Spleen (tissue), 11 donors: ENCODE results near the gene RAB33B. TPM values are rescaled to one million over a fixed set of nuclear protein-coding genes. Genes with fewer than 3 reads are reported as not detected.

Experiments
- DNase-seq: peaks from one replicate; pipeline ENCODE4 v3.0.0-alpha.2; 2020
- H3K27ac ChIP-seq, 8 donors: fragments of 200-600 bp; sonication (generic) in 7 of 8; 1 replicate in 4 of 8; 2 replicates in 4 of 8; pipeline versions ENCODE4 v1.5.0 to v1.8.0; 2016 to 2021; ENCODE audit warnings: inconsistent platforms in 4 of 8, mild to moderate bottlenecking in 4 of 8, moderate library complexity in 1 of 8
- H3K27me3 ChIP-seq, 7 donors: fragments of 200-600 bp; sonication (generic) in 6 of 7; replicated peaks in 1 of 7; 1 replicate in 4 of 7; 2 replicates in 3 of 7; pipeline versions ENCODE4 v1.5.0 to v1.8.0; 2016 to 2021; ENCODE audit warnings: inconsistent platforms in 3 of 7, mild to moderate bottlenecking in 1 of 7
- H3K36me3 ChIP-seq, 6 donors: fragments of 200-600 bp; sonication (generic) in 5 of 6; 1 replicate in 4 of 6; 2 replicates in 2 of 6; pipeline versions ENCODE4 v1.5.0 to v1.8.0; 2016 to 2021; ENCODE audit warnings: inconsistent platforms in 2 of 6
- H3K4me1 ChIP-seq, 6 donors: fragments of 200-600 bp; sonication (generic) in 5 of 6; 1 replicate in 3 of 6; 2 replicates in 3 of 6; pipeline versions ENCODE4 v1.5.0 to v1.8.0; 2016 to 2021; ENCODE audit warnings: inconsistent platforms in 3 of 6
- H3K4me3 ChIP-seq, 8 donors: fragments of 200-600 bp; sonication (generic) in 7 of 8; 1 replicate in 4 of 8; 2 replicates in 4 of 8; pipeline versions ENCODE4 v1.5.0 to v1.8.0; 2016 to 2021; ENCODE audit warnings: inconsistent platforms in 4 of 8, mild to moderate bottlenecking in 4 of 8, moderate library complexity in 2 of 8
- H3K9me3 ChIP-seq, 8 donors: fragments of 200-600 bp; sonication (generic) in 7 of 8; 1 replicate in 4 of 8; 2 replicates in 4 of 8; pipeline versions ENCODE4 v1.5.0 to v1.8.0; 2016 to 2021; ENCODE audit warnings: inconsistent platforms in 4 of 8
- POLR2A ChIP-seq, 3 donors: fragments of 450-650 bp; IDR thresholded peaks; one replicate each; pipeline ENCODE4 v1.5.1; 2017; ENCODE audit warnings: antibody characterized with exemption in 3 of 3, mild to moderate bottlenecking in 1 of 3
- POLR2AphosphoS5 ChIP-seq, 3 donors: sonication (generic); formaldehyde crosslinking; IDR thresholded peaks; one replicate each; pipeline ENCODE4 v1.5.1; 2017; ENCODE audit warnings: antibody characterized with exemption in 3 of 3
- WGBS, 5 donors: extraction: QIAGEN DNeasy Blood & Tissue Kit in 3 of 5; methylation state at CpG; one replicate each; pipeline versions ENCODE4 v1.1.5 to v1.1.7; 2013 to 2018; 5-methylcytosine and 5-hydroxymethylcytosine counted together
- intact Hi-C: fragments of 100-400 bp; cut with DNase I; formaldehyde crosslinking; loops from one replicate; pipeline ENCODE4 v1.15.0; 2023; ENCODE audit warnings: low total_unique reads
- polyA plus RNA-seq, 3 donors: library from polyadenylated mRNA; stranded (reverse); fragments of 200-250 nt; gene quantifications; one replicate each; pipeline ENCODE4 v1.2.1, GENCODE V29; 2013
- total RNA-seq, 7 donors: library from RNA; depleted of rRNA in 3 of 7; stranded (reverse); fragments of >200 nt in 3 of 7; fragmentation: NEBNext Ultra II Directional in 4 of 7; extraction: Animal tissue kit (Norgen Biotek cat#: 25700) in 4 of 7; gene quantifications; one replicate each; pipeline versions ENCODE4 v1.1.0 to v1.2.1, GENCODE V29; 2016 to 2021
- TF ChIP-seq, protein P1 (sequence below), 11 experiments: fragments of 200-600 bp in 7 of 11; fragments of 450-650 bp in 4 of 11; sonication (generic) in 4 of 11; IDR thresholded peaks in 8 of 11; conservative IDR thresholded peaks in 3 of 11; 1 replicate in 7 of 11; 2 replicates in 4 of 11; pipeline versions ENCODE4 v1.4.0 to v1.8.0; 2016 to 2021; ENCODE audit warnings: antibody characterized with exemption in 11 of 11, inconsistent platforms in 4 of 11, mild to moderate bottlenecking in 1 of 11
- donor health status: healthy with polysubstance abuse.
- donor health status: DM: no; HTN: no; CAD: no; lungs with moderate emphysema.
- donor health status: DM: no; HTN: no; CAD: no.
- donor health status: Bipolar disorder and iron deficiency.
- donor health status: healthy.
- donor health status: DM: no; HTN: no; CAD: no.
- donor health status: DM: yes; HTN: yes; CAD: no.

RAB33B gene
- total and polyA plus RNA-seq, 10 donors = 3.3 to 12.4 (median 9.0) TPM

DNA sequence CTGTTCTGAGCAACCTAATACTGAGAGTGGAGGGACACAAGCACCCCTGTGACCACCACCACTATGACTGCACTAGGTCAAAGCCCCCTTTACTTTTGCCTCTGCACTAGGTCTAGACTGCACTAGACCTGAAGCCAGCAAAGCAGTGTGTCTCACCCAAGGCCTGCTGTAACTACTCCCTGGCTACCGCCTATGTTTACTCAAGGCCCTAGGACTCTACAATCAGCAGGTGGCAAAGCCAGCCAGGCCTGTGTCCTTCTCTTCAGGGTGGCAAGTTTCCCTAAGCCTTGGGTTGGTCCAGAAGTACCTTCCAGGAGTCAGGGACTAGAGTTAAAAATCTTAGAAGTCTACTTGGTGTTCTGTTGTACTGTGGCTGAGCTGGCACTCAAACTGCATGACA is 15.9 kb downstream of the RAB33B start:
- Histone ChIP-seq H3K9me3 (peaks cover 0 to 34% (median 24%) of the 10 kb centered on the region in 8 donors), H3K36me3 (peaks cover 0 to 36% (median 17%) of the 10 kb centered on the region in 6 donors), H3K27ac (no peak overlapping the region), H3K4me3 (no peak overlapping the region), H3K4me1 (peaks cover 0 to 21% (median 7%) of the 10 kb centered on the region in 6 donors), H3K27me3 (no peaks in the 10 kb centered on the region)
- WGBS, 5 donors = 90 to 100% (median 100%) methylated on average over 1 of the region's 1 CpG
- intact Hi-C loops = no loop called here
- no peak for DNase-seq
- no peak for TF ChIP-seq POLR2A (IDR thresholded peaks at IDR 0.05)
- TF ChIP-seq POLR2AphosphoS5 (IDR thresholded peaks at IDR 0.05) = no peak

DNA sequence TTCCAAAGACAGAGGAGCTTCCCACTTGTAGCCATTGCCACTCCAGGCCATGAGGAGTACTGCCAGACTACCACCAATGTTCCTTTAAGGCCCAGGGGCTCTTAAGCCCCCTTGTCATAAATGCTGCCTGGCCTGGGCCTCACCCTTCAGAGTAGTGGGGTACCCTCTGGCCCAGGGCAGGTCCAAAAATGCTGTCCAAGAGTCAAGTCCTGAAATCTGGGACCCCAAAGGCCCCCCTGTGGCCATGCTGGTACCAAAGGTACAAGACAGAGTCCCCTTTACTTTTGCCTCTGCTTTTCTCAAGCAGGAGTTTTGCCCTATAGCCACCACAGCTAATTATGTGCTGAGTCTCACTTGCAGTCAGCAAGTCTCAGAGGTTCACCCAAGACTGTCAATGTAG is 16.4 kb downstream of the RAB33B start:
- TF ChIP-seq, protein P1, sequence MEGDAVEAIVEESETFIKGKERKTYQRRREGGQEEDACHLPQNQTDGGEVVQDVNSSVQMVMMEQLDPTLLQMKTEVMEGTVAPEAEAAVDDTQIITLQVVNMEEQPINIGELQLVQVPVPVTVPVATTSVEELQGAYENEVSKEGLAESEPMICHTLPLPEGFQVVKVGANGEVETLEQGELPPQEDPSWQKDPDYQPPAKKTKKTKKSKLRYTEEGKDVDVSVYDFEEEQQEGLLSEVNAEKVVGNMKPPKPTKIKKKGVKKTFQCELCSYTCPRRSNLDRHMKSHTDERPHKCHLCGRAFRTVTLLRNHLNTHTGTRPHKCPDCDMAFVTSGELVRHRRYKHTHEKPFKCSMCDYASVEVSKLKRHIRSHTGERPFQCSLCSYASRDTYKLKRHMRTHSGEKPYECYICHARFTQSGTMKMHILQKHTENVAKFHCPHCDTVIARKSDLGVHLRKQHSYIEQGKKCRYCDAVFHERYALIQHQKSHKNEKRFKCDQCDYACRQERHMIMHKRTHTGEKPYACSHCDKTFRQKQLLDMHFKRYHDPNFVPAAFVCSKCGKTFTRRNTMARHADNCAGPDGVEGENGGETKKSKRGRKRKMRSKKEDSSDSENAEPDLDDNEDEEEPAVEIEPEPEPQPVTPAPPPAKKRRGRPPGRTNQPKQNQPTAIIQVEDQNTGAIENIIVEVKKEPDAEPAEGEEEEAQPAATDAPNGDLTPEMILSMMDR (IDR thresholded peaks at IDR 0.05 in 8 of 11, conservative IDR thresholded peaks at IDR 0.05 in 3 of 11) = no peak
- TF ChIP-seq POLR2A (IDR thresholded peaks at IDR 0.05) = no peak
- TF ChIP-seq POLR2AphosphoS5 (IDR thresholded peaks at IDR 0.05) = no peak
- Histone ChIP-seq H3K27ac (no peak overlapping the region), H3K4me3 (no peak overlapping the region), H3K27me3 (no peaks in the 10 kb centered on the region), H3K4me1 (peaks cover 0 to 21% (median 7%) of the 10 kb centered on the region in 6 donors), H3K9me3 (peaks cover 0 to 34% (median 24%) of the 10 kb centered on the region in 8 donors), H3K36me3 (peaks cover 0 to 36% (median 17%) of the 10 kb centered on the region in 6 donors)
- intact Hi-C loops = no loop called here
- no peak for DNase-seq

- no peak for DNase-seq
- no peak overlapping the region for H3K4me3 ChIP-seq
- WGBS, 5 donors = 84 to 90% (median 85%) methylated on average over 6 of the region's 6 CpGs
Measured at GRCh38 chr4:139470997-139471665, 17.2 kb downstream of the RAB33B start.

GRCh38 chr4:139472852-139473251 is 18.9 kb downstream of the RAB33B start:
- Histone ChIP-seq H3K4me3 (no peak overlapping the region), H3K27me3 (no peaks in the 10 kb centered on the region), H3K27ac (no peak overlapping the region), H3K9me3 (peaks cover 0 to 29% (median 20%) of the 10 kb centered on the region in 8 donors), H3K4me1 (peaks cover 0 to 15% (median 5%) of the 10 kb centered on the region in 6 donors), H3K36me3 (peaks cover 0 to 41% (median 17%) of the 10 kb centered on the region in 6 donors)
- no peak for DNase-seq
- intact Hi-C loops = no loop called here
- no peak for TF ChIP-seq POLR2A (IDR thresholded peaks at IDR 0.05)
- TF ChIP-seq, protein P1 (IDR thresholded peaks at IDR 0.05 in 8 of 11, conservative IDR thresholded peaks at IDR 0.05 in 3 of 11) = no peak
- no peak for TF ChIP-seq POLR2AphosphoS5 (IDR thresholded peaks at IDR 0.05)
- WGBS, 5 donors = 79 to 91% (median 86%) methylated on average over 3 of the region's 3 CpGs

More at GRCh38 chr4:139470997-139471665, 17.2 kb downstream of the RAB33B start:
- H3K9me3 ChIP-seq = peaks cover 0 to 34% (median 24%) of the 10 kb centered on the region in 8 donors
- H3K27me3 ChIP-seq = no peaks in the 10 kb centered on the region
- no peak overlapping the region for H3K27ac ChIP-seq
- intact Hi-C loops = no loop called here
- no peak for TF ChIP-seq POLR2AphosphoS5 (IDR thresholded peaks at IDR 0.05)
- TF ChIP-seq, protein P1 (IDR thresholded peaks at IDR 0.05 in 8 of 11, conservative IDR thresholded peaks at IDR 0.05 in 3 of 11) = no peak
- no peak for TF ChIP-seq POLR2A (IDR thresholded peaks at IDR 0.05)
- H3K36me3 ChIP-seq = peaks cover 0 to 37% (median 17%) of the 10 kb centered on the region in 6 donors
- peaks cover 0 to 18% (median 6%) of the 10 kb centered on the region in 6 donors for H3K4me1 ChIP-seq
